ACC112 (cell line): ENCODE data around the gene NAA35.
"Not testable (repeated sequence)": the region's sequence is repeated elsewhere in the genome, so short reads cannot be mapped to it uniquely, and the experiment has no call there.

Experiments used
- H2AFZ ChIP-seq: fragments of 200-600 bp; sonication (generic); one replicate; pipeline ENCODE4 v1.6.0; 2017; ENCODE audit warnings: antibody characterized with exemption, low read length; ENCODE audit not compliant: unreplicated experiment
- H3K27ac ChIP-seq: fragments of 200-600 bp; sonication (generic); 2 replicates; pipeline ENCODE4 v1.5.1; 2014; ENCODE audit warnings: low read depth, mild to moderate bottlenecking, antibody characterized with exemption, low read length, moderate library complexity
- H3K27me3 ChIP-seq: fragments of 200-600 bp; sonication (generic); 2 replicates; pipeline ENCODE4 v1.6.1; 2014; ENCODE audit warnings: mild to moderate bottlenecking, antibody characterized with exemption, low read length, moderate library complexity, mixed read lengths; ENCODE audit not compliant: insufficient read depth
- H3K36me3 ChIP-seq: fragments of 200-600 bp; sonication (generic); 2 replicates; pipeline ENCODE4 v1.6.1; 2016; ENCODE audit warnings: mild to moderate bottlenecking, antibody characterized with exemption, low read length, moderate library complexity, mixed read lengths; ENCODE audit not compliant: insufficient read depth
- H3K4me1 ChIP-seq: fragments of 200-600 bp; sonication (generic); one replicate; pipeline ENCODE4 v1.6.1; 2016; ENCODE audit warnings: low read length, mixed read lengths; ENCODE audit not compliant: insufficient read depth, unreplicated experiment, control insufficient read depth
- H3K4me3 ChIP-seq: fragments of 200-600 bp; sonication (generic); 2 replicates; pipeline ENCODE4 v1.5.1; 2014; ENCODE audit warnings: mild to moderate bottlenecking, low read depth, low read length
- H3K79me2 ChIP-seq: fragments of 200-600 bp; sonication (generic); one replicate; pipeline ENCODE4 v1.6.0; 2016; ENCODE audit warnings: low read length; ENCODE audit not compliant: control insufficient read depth, unreplicated experiment, insufficient read depth

Gene NAA35

DNA sequence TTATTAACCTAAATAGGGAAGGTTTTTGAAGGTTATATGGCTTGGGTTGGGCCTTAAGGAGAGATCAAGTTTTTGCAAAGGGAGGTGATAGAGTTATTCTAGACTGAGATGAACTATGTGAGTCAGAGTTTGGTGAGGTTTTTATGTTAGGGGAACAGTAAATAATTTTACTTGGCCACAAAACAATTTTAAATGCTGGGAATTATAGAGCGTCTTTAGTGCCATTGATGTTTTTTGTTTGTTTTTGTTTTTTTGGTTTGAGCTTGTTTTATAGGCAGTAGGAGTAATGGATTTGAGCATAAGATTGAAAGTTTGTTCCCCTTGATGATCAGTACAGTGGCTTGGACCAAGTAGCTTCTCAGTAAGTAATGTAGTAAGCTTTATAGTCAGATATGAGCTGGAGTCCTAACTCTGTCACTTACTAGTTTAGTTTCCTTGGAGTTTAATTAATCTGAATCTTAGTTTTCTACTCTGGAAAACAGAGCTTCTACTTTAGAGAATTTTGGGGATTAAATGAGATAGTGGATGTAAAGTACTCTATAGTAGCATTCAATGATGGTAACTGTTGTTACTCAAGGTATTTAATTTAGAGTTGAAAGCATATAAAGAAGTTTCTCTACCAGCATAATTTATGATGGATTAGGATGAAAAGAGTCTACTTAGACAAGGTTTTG is 2.9 kb downstream of the NAA35 start:
- Histone ChIP-seq H3K4me3 (no peak overlapping the region), H3K27ac (no peak overlapping the region), H3K79me2 (peaks cover 75% of the 10 kb centered on the region), H3K27me3 (no peaks in the 10 kb centered on the region), H2AFZ (no peak overlapping the region), H3K4me1 (peaks cover 19% of the 10 kb centered on the region), H3K36me3 (peaks cover 38% of the 10 kb centered on the region)

- peaks cover 38% of the 10 kb centered on the region for H3K36me3 ChIP-seq
Measured at GRCh38 chr9:85944672-85945071, 3.7 kb downstream of the NAA35 start.

DNA sequence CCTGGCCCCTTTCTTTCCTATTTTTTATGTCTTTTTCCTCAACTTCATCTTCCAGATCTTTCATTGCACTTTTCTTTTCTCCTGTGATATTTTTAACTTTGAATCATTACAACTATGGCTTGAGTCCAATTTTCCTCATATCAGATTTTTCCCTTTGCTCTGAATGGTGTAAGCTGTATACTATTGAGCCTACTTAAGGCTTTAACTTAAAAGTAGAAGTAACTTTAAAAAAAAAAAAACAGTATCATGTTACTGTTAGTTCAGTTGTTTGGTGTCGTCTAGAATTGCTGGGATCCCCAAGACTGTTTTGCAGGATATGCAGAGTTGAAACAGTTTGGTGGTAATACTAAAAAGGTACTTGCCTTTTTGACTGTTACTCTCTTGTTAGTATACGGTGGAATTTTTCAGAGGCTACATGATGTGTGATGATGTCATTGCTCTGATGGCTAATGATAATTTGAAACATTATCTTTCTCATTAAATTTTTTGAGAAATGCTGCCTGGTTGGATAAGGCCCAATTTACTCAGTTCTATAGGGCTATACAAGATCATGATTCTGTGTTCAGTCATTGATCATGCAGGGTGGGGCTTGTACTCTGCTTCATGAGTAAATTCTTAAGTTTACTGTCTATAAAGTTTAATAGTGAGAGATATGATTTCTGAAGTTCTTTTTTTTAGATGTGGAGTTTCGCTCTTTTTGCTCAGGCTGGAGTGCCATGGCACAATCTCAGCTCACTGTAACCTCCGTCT is 8.8 kb downstream of the NAA35 start:
- H3K36me3 ChIP-seq = peaks cover 22% of the 10 kb centered on the region
- H3K4me3 ChIP-seq = no peak overlapping the region
- no peak overlapping the region for H2AFZ ChIP-seq
- H3K79me2 ChIP-seq = peaks cover 84% of the 10 kb centered on the region
- H3K4me1 ChIP-seq = no peaks in the 10 kb centered on the region
- H3K27me3 ChIP-seq = no peaks in the 10 kb centered on the region
- no peak overlapping the region for H3K27ac ChIP-seq

More at GRCh38 chr9:85944672-85945071, 3.7 kb downstream of the NAA35 start:
- Histone ChIP-seq H2AFZ (no peak overlapping the region), H3K27me3 (no peaks in the 10 kb centered on the region), H3K79me2 (peaks cover 81% of the 10 kb centered on the region), H3K4me3 (no peak overlapping the region), H3K4me1 (peaks cover 19% of the 10 kb centered on the region), H3K27ac (no peak overlapping the region)

- H3K79me2 ChIP-seq = peaks cover 26% of the 10 kb centered on the region
- no peaks in the 10 kb centered on the region for H3K4me1 ChIP-seq
- H3K36me3 ChIP-seq = peaks cover 23% of the 10 kb centered on the region
- H2AFZ ChIP-seq = no peak overlapping the region
- H3K27ac ChIP-seq = no peak overlapping the region
- no peak overlapping the region for H3K4me3 ChIP-seq
- H3K27me3 ChIP-seq = no peaks in the 10 kb centered on the region
Measured at GRCh38 chr9:85959955-85960354, 19.0 kb downstream of the NAA35 start.

DNA sequence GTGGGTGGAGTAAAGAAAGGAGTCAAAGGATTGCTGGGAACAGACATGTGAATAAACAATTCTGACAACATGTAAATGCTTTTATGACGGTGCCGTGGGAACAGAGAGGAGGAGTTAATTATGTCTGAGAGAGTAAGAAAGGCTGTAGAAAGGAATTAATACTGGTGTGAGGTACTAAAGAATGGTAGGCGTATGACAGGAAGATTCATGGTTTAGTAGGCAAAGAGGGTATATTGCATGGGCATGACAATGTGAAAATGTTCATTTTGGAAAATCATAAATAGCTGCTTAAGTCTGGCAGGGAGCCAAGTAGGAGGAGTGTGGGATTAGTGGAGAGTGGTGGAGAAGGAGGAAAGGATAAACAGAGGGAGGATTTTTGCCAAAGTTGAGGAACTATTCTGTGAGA is 19.7 kb downstream of the NAA35 start:
- H3K27ac ChIP-seq = no peak overlapping the region
- no peak overlapping the region for H2AFZ ChIP-seq
- H3K36me3 ChIP-seq = peaks cover 27% of the 10 kb centered on the region
- no peak overlapping the region for H3K4me3 ChIP-seq
- no peaks in the 10 kb centered on the region for H3K27me3 ChIP-seq
- H3K4me1 ChIP-seq = no peaks in the 10 kb centered on the region
- peaks cover 22% of the 10 kb centered on the region for H3K79me2 ChIP-seq

- Histone ChIP-seq H3K4me3 (no peak overlapping the region), H3K27me3 (no peaks in the 10 kb centered on the region), H3K4me1 (no peaks in the 10 kb centered on the region), H3K36me3 (peaks cover 23% of the 10 kb centered on the region), H2AFZ (no peak overlapping the region), H3K27ac (no peak overlapping the region), H3K79me2 (peaks cover 7% of the 10 kb centered on the region)
Measured at GRCh38 chr9:85964526-85964925, 23.6 kb downstream of the NAA35 start.

- H2AFZ ChIP-seq = no peak overlapping the region
- H3K27me3 ChIP-seq = no peaks in the 10 kb centered on the region
- peaks cover 3% of the 10 kb centered on the region for H3K79me2 ChIP-seq
- H3K4me1 ChIP-seq = no peaks in the 10 kb centered on the region
- no peak overlapping the region for H3K27ac ChIP-seq
- H3K36me3 ChIP-seq = peaks cover 19% of the 10 kb centered on the region
- H3K4me3 ChIP-seq = no peak overlapping the region
Measured at GRCh38 chr9:85964949-85965348, 24.0 kb downstream of the NAA35 start.

- peaks cover 20% of the 10 kb centered on the region for H3K36me3 ChIP-seq
- no peak overlapping the region for H3K4me3 ChIP-seq
- no peak overlapping the region for H3K27ac ChIP-seq
- H3K27me3 ChIP-seq = no peaks in the 10 kb centered on the region
- H3K4me1 ChIP-seq = no peaks in the 10 kb centered on the region
- no peak overlapping the region for H2AFZ ChIP-seq
- no peaks in the 10 kb centered on the region for H3K79me2 ChIP-seq
Measured at GRCh38 chr9:85969727-85970126, 28.8 kb downstream of the NAA35 start.

DNA sequence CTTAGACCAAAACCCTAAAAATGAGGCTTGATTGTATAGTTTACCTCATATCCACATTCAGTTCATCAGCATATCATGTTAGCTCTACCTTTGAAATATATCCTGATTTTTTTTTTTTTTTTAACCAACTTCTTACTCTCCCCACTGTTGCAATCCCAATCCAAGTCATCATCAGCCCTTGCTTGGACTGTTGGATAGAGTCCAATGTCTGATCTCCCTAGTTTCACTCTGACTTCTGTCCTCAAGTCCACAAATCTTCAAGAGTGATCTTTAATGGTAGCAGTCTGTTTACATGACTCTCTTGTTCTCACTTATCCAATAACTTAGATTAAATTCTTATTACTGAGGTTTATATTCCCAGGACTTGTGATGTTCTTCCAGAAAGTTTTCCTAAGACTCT is 30.8 kb downstream of the NAA35 start:
- Histone ChIP-seq H3K36me3 (peaks cover 13% of the 10 kb centered on the region; the same call in 1 of the 2 replicates), H2AFZ (no peak overlapping the region), H3K4me1 (no peaks in the 10 kb centered on the region), H3K27ac (no peak overlapping the region), H3K79me2 (no peaks in the 10 kb centered on the region), H3K4me3 (no peak overlapping the region), H3K27me3 (no peaks in the 10 kb centered on the region)

DNA sequence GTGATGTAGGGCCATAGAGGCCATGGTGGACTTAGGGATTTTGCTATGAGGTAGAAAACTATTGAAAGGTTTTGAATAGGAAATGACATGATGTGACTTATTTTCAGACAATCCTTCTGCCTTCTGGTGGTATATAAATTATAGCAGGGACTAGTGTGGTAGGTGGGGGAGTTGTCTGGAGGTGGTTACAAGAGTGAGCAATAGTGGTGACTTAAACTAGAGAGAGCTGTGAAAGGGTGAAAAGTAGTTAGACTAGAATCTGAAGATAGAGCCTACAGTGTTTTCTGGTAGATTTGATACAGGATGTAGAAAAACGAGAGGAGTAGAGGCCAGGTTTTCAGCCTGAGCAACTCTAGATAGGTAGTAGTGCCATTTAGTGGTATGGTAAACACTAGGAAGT is 32.3 kb downstream of the NAA35 start:
- H2AFZ ChIP-seq = no peak overlapping the region
- no peaks in the 10 kb centered on the region for H3K4me1 ChIP-seq
- no peaks in the 10 kb centered on the region for H3K27me3 ChIP-seq
- no peak overlapping the region for H3K4me3 ChIP-seq
- no peaks in the 10 kb centered on the region for H3K79me2 ChIP-seq
- H3K36me3 ChIP-seq = peaks cover 28% of the 10 kb centered on the region; the same call in 1 of the 2 replicates
- H3K27ac ChIP-seq = no peak overlapping the region

DNA sequence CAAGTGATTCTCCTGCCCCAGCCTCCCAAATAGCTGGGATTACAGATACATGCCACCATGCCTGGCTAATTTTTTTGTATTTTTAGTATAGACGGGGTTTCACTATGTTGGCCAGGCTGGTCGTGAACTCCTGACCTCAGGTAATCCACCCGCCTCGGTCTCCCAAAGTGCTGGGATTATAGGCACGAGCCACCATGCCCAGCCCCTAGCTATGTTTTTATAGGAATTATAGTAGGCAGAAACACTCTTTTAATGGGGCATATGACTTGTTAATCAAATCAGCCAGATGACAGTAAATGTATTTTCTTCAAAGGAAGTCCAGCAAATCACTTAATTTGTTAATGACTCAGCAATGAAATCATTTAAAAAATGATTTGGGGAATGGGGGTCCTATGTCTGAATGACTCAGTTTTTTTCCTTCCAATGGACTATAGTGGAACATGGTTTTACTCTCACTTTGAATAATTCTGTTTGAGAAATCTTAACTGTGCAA is 33.2 kb downstream of the NAA35 start:
- H3K27ac ChIP-seq, H3K27me3 ChIP-seq, H3K4me1 ChIP-seq, H2AFZ ChIP-seq, H3K79me2 ChIP-seq, H3K4me3 ChIP-seq: not testable (repeated sequence)
- H3K36me3 ChIP-seq = peaks cover 35% of the 10 kb centered on the region; the same call in 1 of the 2 replicates
